Esophagus squamous epithelium (tissue), 4 donors: ENCODE data around the gene LEFTY2.

ENCODE experiments used
- CTCF ChIP-seq, 6 experiments: fragments of 450-650 bp in 4 of 6; fragments of 200-600 bp in 2 of 6; sonication (generic) in 2 of 6; IDR thresholded peaks; one replicate each; pipeline ENCODE4 v1.5.1; 2016 to 2019; ENCODE audit warnings: antibody characterized with exemption in 6 of 6, mild to moderate bottlenecking in 4 of 6, moderate library complexity in 4 of 6
- POLR2A ChIP-seq, 4 donors: fragments of 450-650 bp; IDR thresholded peaks; one replicate each; pipeline ENCODE4 v1.6.1; 2017; ENCODE audit warnings: antibody characterized with exemption in 4 of 4, mild to moderate bottlenecking in 4 of 4, moderate library complexity in 3 of 4

DNA sequence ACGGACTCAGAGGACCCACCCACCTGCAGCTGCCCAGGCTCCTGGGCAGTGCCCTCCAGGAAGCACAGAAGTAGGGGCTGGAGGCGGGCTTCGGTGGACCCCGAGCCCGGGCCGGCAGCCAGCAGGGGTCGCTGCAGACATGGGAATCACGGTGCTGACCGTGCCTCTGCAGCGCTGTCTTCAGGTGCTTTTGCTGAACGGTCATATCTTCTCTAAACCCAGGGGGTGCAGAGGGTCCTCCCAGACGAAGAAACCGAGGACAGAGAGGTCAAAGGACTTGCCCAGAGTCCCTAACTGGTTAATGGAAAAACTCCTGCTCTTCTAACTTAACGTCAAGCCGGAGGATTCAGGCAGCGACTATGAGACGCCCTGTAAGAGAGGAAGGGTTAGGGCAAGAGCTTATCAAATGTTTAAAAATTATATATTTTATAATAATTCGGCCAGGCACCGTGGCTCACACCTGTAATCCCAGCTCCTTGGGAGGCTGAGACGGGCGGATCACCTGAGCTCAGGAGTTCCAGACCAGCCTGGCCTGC, 21.5 kb upstream of the LEFTY2 start:
- TF ChIP-seq CTCF (IDR thresholded peaks at IDR 0.05) = peak in 4 of 6 experiments; percentile 27 to 44 (median 38)
- TF ChIP-seq POLR2A (IDR thresholded peaks at IDR 0.05) = no peak
